ENCODE measurements around the gene PHYH. TPM values are rescaled to one million over a fixed set of nuclear protein-coding genes. Genes with fewer than 3 reads are reported as not detected.

Gene PHYH
- total and polyA plus RNA-seq, 2 donors (not counting 1 experiment from before 2014, with no cell fraction given): 21.8 to 31.5 TPM

DNA sequence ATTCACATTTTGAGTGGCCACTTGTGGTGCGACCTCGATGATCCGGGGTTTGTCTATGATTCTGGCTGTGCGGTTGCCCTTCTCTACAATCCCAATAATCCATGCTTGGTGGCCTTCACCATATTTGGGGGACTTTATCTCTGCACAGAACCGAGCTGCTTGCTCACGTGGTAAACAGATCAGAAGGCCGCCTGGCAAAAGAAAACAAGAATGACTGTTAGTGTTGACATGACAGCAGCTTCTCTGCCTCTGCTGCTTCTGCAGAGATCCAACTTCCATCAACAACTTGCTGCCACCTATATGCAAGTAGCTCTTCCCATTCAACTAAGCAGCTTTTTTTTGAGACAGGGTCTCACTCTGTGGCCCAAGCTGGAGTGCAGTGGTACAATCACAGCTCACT, 19.3 kb upstream of the PHYH start:
- Histone ChIP-seq H3K9me3 (ENCODE audit: control insufficient read depth, insufficient read depth, low read depth, low read length) (no peaks in the 10 kb centered on the region), H3K27me3 (ENCODE audit: control insufficient read depth, insufficient read depth, low read length) (no peaks in the 10 kb centered on the region), H3K4me3 (replicated peaks in 1 of 4; ENCODE audit: control extremely low read depth in 1 of 4, insufficient read depth in 1 of 4, low read depth in 3 of 4, low read length in 4 of 4) (no peak overlapping the region), H2AFZ (ENCODE audit: low read length) (no peak overlapping the region), H3K79me2 (ENCODE audit: control insufficient read depth, insufficient read depth, low read length) (no peaks in the 10 kb centered on the region), H3K27ac (ENCODE audit: insufficient read depth, low read length) (no peak overlapping the region), H3K4me1 (ENCODE audit: control insufficient read depth, extremely low read depth, insufficient read depth, low read length) (no peaks in the 10 kb centered on the region), H4K20me1 (ENCODE audit: control insufficient read depth, extremely low read depth, insufficient read depth, low read length) (no peaks in the 10 kb centered on the region), H3K36me3 (ENCODE audit: control insufficient read depth, insufficient read depth, low read length) (peaks cover 6% of the 10 kb centered on the region), H3K4me2 (ENCODE audit: extremely low read depth, insufficient read depth, low read length) (no peak overlapping the region), H3K9ac (ENCODE audit: insufficient read depth, low read length) (no peak overlapping the region)
- DNase-seq (ENCODE audit: low read depth in 2 of 2): no peak
- TF ChIP-seq EZH2 (IDR thresholded peaks at IDR 0.05; ENCODE audit: low read length, missing control alignments): no peak
- TF ChIP-seq, protein P1, sequence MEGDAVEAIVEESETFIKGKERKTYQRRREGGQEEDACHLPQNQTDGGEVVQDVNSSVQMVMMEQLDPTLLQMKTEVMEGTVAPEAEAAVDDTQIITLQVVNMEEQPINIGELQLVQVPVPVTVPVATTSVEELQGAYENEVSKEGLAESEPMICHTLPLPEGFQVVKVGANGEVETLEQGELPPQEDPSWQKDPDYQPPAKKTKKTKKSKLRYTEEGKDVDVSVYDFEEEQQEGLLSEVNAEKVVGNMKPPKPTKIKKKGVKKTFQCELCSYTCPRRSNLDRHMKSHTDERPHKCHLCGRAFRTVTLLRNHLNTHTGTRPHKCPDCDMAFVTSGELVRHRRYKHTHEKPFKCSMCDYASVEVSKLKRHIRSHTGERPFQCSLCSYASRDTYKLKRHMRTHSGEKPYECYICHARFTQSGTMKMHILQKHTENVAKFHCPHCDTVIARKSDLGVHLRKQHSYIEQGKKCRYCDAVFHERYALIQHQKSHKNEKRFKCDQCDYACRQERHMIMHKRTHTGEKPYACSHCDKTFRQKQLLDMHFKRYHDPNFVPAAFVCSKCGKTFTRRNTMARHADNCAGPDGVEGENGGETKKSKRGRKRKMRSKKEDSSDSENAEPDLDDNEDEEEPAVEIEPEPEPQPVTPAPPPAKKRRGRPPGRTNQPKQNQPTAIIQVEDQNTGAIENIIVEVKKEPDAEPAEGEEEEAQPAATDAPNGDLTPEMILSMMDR (conservative IDR thresholded peaks at IDR 0.05 in 1 of 2, IDR thresholded peaks at IDR 0.05 in 1 of 2; ENCODE audit: low read depth in 1 of 2, low read length in 2 of 2): no peak

DNA sequence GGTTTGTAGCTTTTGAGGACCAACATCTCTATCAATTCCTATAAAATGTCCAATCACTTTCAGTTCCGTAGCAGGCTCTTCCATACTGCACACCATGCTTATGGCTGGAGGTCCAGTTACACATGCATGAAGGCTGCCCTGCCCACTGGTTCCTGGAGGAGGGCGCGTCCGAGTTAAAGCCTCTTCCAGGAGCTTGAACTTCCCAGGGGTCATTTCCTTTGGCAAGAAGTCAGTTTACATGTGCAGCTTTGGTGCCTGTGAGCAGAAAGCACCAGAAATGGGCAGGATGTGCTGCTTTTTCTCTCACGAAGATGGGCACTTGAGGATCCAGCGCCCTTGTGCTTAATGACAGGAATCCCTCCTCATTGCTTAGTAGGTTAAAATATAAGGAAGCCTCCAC, 17.6 kb upstream of the PHYH start:
- H3K79me2 ChIP-seq (ENCODE audit: control insufficient read depth, insufficient read depth, low read length): no peaks in the 10 kb centered on the region
- no peak for TF ChIP-seq EZH2 (IDR thresholded peaks at IDR 0.05; ENCODE audit: low read length, missing control alignments)
- peak in 1 of 2 donors; percentile 28 for DNase-seq (ENCODE audit: low read depth in 2 of 2)
- peaks cover 4% of the 10 kb centered on the region for H3K36me3 ChIP-seq (ENCODE audit: control insufficient read depth, insufficient read depth, low read length)
- no peaks in the 10 kb centered on the region for H3K27me3 ChIP-seq (ENCODE audit: control insufficient read depth, insufficient read depth, low read length)
- H3K27ac ChIP-seq (ENCODE audit: insufficient read depth, low read length): no peak overlapping the region
- no peak overlapping the region for H3K4me3 ChIP-seq (replicated peaks in 1 of 4; ENCODE audit: control extremely low read depth in 1 of 4, insufficient read depth in 1 of 4, low read depth in 3 of 4, low read length in 4 of 4)
- H3K4me2 ChIP-seq (ENCODE audit: extremely low read depth, insufficient read depth, low read length): no peak overlapping the region
- H4K20me1 ChIP-seq (ENCODE audit: control insufficient read depth, extremely low read depth, insufficient read depth, low read length): no peaks in the 10 kb centered on the region
- H3K9me3 ChIP-seq (ENCODE audit: control insufficient read depth, insufficient read depth, low read depth, low read length): no peaks in the 10 kb centered on the region
- H2AFZ ChIP-seq (ENCODE audit: low read length): no peak overlapping the region
- no peak overlapping the region for H3K9ac ChIP-seq (ENCODE audit: insufficient read depth, low read length)
- H3K4me1 ChIP-seq (ENCODE audit: control insufficient read depth, extremely low read depth, insufficient read depth, low read length): no peaks in the 10 kb centered on the region

GRCh38 chr10:13316635-13317311, 16.9 kb upstream of the PHYH start:
- Histone ChIP-seq H3K36me3 (ENCODE audit: control insufficient read depth, insufficient read depth, low read length) (peaks cover 2% of the 10 kb centered on the region), H3K27ac (ENCODE audit: insufficient read depth, low read length) (no peak overlapping the region), H3K79me2 (ENCODE audit: control insufficient read depth, insufficient read depth, low read length) (no peaks in the 10 kb centered on the region), H3K4me3 (replicated peaks in 1 of 4; ENCODE audit: control extremely low read depth in 1 of 4, insufficient read depth in 1 of 4, low read depth in 3 of 4, low read length in 4 of 4) (no peak overlapping the region), H4K20me1 (ENCODE audit: control insufficient read depth, extremely low read depth, insufficient read depth, low read length) (no peaks in the 10 kb centered on the region), H3K4me2 (ENCODE audit: extremely low read depth, insufficient read depth, low read length) (no peak overlapping the region), H3K27me3 (ENCODE audit: control insufficient read depth, insufficient read depth, low read length) (no peaks in the 10 kb centered on the region), H3K4me1 (ENCODE audit: control insufficient read depth, extremely low read depth, insufficient read depth, low read length) (no peaks in the 10 kb centered on the region), H3K9me3 (ENCODE audit: control insufficient read depth, insufficient read depth, low read depth, low read length) (no peaks in the 10 kb centered on the region), H3K9ac (ENCODE audit: insufficient read depth, low read length) (no peak overlapping the region), H2AFZ (ENCODE audit: low read length) (no peak overlapping the region)
- DNase-seq (ENCODE audit: low read depth in 2 of 2): no peak
- no peak for TF ChIP-seq EZH2 (IDR thresholded peaks at IDR 0.05; ENCODE audit: low read length, missing control alignments)
- TF ChIP-seq, protein P1 (conservative IDR thresholded peaks at IDR 0.05 in 1 of 2, IDR thresholded peaks at IDR 0.05 in 1 of 2; ENCODE audit: low read depth in 1 of 2, low read length in 2 of 2): no peak
